Esophagus muscularis mucosa (tissue), 4 donors: Measurements from ENCODE around the gene INTS11. TPM values are rescaled to one million over a fixed set of nuclear protein-coding genes. Genes with fewer than 3 reads are reported as not detected.

Source experiments
- DNase-seq: peaks from one replicate; pipeline ENCODE4 v3.0.0-alpha.2; 2017; ENCODE audit errors: extremely low spot score
- H3K27ac ChIP-seq, 4 donors: fragments of 200-600 bp; sonication (generic); replicated peaks in 1 of 4; 1 replicate in 3 of 4; 2 replicates in 1 of 4; pipeline ENCODE4 v1.5.1; 2016 to 2019; ENCODE audit warnings: mild to moderate bottlenecking in 1 of 4
- H3K27me3 ChIP-seq, 4 donors: fragments of 200-600 bp; sonication (generic); one replicate each; pipeline versions ENCODE4 v1.5.1 to v1.6.0; 2016 to 2019
- H3K36me3 ChIP-seq, 4 donors: fragments of 200-600 bp; sonication (generic); one replicate each; pipeline ENCODE4 v1.5.1; 2016 to 2019
- H3K4me1 ChIP-seq, 4 donors: fragments of 200-600 bp; sonication (generic); one replicate each; pipeline ENCODE4 v1.5.1; 2016 to 2019
- H3K4me3 ChIP-seq, 4 donors: fragments of 200-600 bp; sonication (generic); 1 replicate in 2 of 4; 2 replicates in 2 of 4; pipeline ENCODE4 v1.5.1; 2016 to 2019; ENCODE audit warnings: mild to moderate bottlenecking in 4 of 4, moderate library complexity in 1 of 4
- H3K9me3 ChIP-seq, 4 donors: fragments of 200-600 bp; sonication (generic); 1 replicate in 3 of 4; 2 replicates in 1 of 4; pipeline ENCODE4 v1.5.1; 2016 to 2019
- CTCF ChIP-seq, 3 experiments: fragments of 200-600 bp in 2 of 3; fragments of 450-650 bp in 1 of 3; sonication (generic) in 2 of 3; IDR thresholded peaks; one replicate each; pipeline ENCODE4 v1.5.1; 2017 to 2019; ENCODE audit warnings: antibody characterized with exemption in 3 of 3, mild to moderate bottlenecking in 2 of 3, moderate library complexity in 1 of 3
- EP300 ChIP-seq: sonication (generic); formaldehyde crosslinking; IDR thresholded peaks from one replicate; pipeline ENCODE4 v1.6.1; 2017; ENCODE audit warnings: antibody characterized with exemption
- POLR2A ChIP-seq: fragments of 450-650 bp; IDR thresholded peaks from one replicate; pipeline ENCODE4 v1.6.1; 2017; ENCODE audit warnings: antibody characterized with exemption, moderate library complexity, mild to moderate bottlenecking, low read depth
- POLR2AphosphoS5 ChIP-seq, 2 donors: sonication (generic); formaldehyde crosslinking; IDR thresholded peaks; one replicate each; pipeline ENCODE4 v1.6.1; 2017; ENCODE audit warnings: antibody characterized with exemption in 2 of 2
- WGBS: methylation state at CpG from one replicate; pipeline ENCODE4 v1.1.5; 2018; 5-methylcytosine and 5-hydroxymethylcytosine counted together
- intact Hi-C: fragments of 100-400 bp; cut with DNase I; formaldehyde crosslinking; loops from one replicate; pipeline ENCODE4 v1.15.1; 2023
- total RNA-seq, 4 donors: library from RNA; depleted of rRNA; stranded (reverse); fragments of >200 nt; gene quantifications; one replicate each; pipeline versions ENCODE4 v1.1.0 to v1.2.1, GENCODE V29; 2016

Gene INTS11
- total RNA-seq, 4 donors from 2014 or later, result 75.9 to 121 (median 87.8) TPM

DNA sequence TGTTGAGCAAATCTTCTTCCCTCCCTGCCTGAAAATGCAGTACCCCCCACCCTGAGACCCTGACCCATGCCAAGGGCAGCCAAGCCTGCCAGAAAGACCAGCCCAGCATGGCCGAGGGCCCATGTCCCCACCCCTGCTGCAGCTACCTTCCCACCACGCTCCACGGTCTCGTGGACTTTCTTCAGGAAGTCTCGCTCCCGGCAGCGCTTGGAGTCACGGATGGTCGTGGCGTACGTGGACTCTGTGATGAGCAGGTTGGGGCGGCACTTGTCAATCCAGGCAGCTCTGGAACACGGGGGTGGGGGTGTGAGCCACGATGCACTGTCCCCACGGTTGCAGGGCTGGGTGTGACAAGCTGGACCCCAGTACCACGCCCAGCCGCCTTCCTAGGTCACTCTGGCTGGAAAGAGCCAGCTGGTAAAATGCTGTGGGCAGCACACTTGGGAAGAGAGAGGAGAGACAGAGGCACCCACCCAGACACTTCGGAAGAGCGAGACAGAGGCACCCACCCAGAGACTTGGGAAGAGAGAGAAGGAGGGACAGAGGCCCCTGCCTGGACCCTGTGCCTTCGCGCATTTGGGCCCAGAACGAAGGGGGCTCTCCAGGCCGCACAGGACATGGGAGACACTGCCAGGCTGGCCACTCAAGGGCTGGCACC lies 9.7 kb downstream of the INTS11 start:
- WGBS, result 83% methylated on average over 15 of the region's 23 CpGs
- Histone ChIP-seq H3K27ac (peak overlapping the region; percentile 53 to 84 (median 82)), H3K27me3 (no peaks in the 10 kb centered on the region), H3K36me3 (peaks cover 43 to 80% (median 71%) of the 10 kb centered on the region in 4 donors), H3K9me3 (no peaks in the 10 kb centered on the region), H3K4me1 (peaks cover 15 to 60% (median 54%) of the 10 kb centered on the region in 4 donors), H3K4me3 (no peak overlapping the region)
- DNase-seq, result no peak
- intact Hi-C loops, result no loop called here
- TF ChIP-seq EP300 (no peak), POLR2AphosphoS5 (IDR thresholded peaks at IDR 0.05) (no peak), POLR2A (no peak), CTCF (IDR thresholded peaks at IDR 0.05) (no peak)

DNA sequence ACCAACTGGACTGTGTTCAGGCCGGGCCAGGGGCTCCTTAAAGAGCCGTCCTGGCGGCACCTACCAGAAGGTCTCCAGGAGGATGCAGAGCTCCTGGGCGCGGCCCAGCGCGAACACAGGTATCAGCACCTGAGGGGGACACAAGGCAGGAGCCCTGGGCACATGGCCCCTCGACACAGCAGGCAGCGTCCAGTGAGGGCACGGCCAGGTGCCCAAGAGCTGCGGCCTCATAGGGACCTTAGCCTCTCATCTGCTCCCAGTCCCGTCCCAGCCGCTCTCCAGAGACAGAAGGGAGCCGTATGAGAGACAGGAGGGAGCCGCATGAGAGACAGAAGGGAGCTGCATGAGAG lies 10.2 kb downstream of the INTS11 start:
- Histone ChIP-seq H3K27me3 (no peaks in the 10 kb centered on the region), H3K4me3 (no peak overlapping the region), H3K9me3 (no peaks in the 10 kb centered on the region), H3K4me1 (peaks cover 20 to 60% (median 54%) of the 10 kb centered on the region in 4 donors), H3K27ac (peak overlapping the region in 1 of 4 donors; percentile 53), H3K36me3 (peaks cover 43 to 76% (median 65%) of the 10 kb centered on the region in 4 donors)
- no peak for DNase-seq
- 92% methylated on average over 11 of the region's 15 CpGs for WGBS
- no peak for TF ChIP-seq POLR2AphosphoS5 (IDR thresholded peaks at IDR 0.05)
- TF ChIP-seq EP300, result no peak
- no peak for TF ChIP-seq POLR2A
- TF ChIP-seq CTCF (IDR thresholded peaks at IDR 0.05), result no peak
- intact Hi-C loops, result no loop called here

GRCh38 chr1:1313500-1314236 lies 10.8 kb downstream of the INTS11 start:
- WGBS, result 91% methylated on average over 35 of the region's 37 CpGs
- Histone ChIP-seq H3K9me3 (no peaks in the 10 kb centered on the region), H3K27me3 (no peaks in the 10 kb centered on the region), H3K27ac (no peak overlapping the region), H3K36me3 (peaks cover 43 to 71% (median 60%) of the 10 kb centered on the region in 4 donors), H3K4me1 (peaks cover 18 to 60% (median 54%) of the 10 kb centered on the region in 4 donors), H3K4me3 (no peak overlapping the region)
- intact Hi-C loops, result no loop called here
- DNase-seq, result no peak
- TF ChIP-seq EP300, result no peak
- TF ChIP-seq CTCF (IDR thresholded peaks at IDR 0.05), result no peak
- TF ChIP-seq POLR2A, result no peak
- TF ChIP-seq POLR2AphosphoS5 (IDR thresholded peaks at IDR 0.05), result no peak

DNA sequence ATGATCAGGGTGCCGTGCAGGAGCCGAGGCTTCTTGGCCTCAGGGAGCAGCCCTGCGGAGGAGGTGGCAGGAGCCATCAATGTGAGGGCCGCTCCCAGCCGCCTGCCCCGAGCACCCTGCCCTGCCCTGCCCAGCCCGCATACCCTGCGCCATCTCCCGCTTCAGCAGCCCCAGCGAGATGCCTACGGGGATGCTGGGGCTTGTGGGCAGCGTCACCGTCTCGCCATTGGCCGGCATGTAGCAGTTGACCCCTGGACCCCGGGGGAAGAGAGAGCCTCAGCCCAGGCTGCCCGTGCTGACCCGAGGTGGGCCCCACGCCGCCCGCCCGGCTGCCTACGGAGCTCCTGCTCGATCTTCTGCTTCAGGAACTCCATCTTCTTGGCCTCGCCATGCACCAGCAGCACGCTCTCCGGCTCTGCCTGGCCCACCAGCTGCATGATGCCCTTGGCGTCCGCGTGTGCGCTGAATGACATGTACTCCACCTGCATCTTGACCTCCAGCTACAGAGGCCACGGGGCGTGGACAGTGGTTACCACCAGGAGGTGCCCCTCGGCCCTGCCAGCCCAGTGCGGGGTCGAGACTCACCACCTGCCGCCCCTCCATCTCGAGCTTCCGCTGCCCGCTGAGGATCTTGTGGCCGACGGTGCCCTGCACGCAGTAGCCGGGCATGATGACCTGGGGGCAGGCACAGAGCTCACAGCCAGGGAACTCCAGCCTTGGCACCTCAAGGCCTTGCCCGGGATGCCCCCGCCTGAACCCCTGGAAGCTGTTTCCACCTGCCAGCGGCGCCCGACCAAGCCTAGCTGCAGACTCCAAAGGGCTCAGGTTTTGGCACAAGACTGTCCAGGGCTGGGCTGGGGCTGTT lies 11.8 kb downstream of the INTS11 start:
- no peak overlapping the region for H3K4me3 ChIP-seq
- DNase-seq, result no peak
- H3K27ac ChIP-seq, result no peak overlapping the region
- H3K27me3 ChIP-seq, result no peaks in the 10 kb centered on the region
- WGBS, result 89% methylated on average over 30 of the region's 49 CpGs
- TF ChIP-seq EP300 (no peak), POLR2A (no peak), CTCF (IDR thresholded peaks at IDR 0.05) (no peak), POLR2AphosphoS5 (IDR thresholded peaks at IDR 0.05) (no peak)
- H3K36me3 ChIP-seq, result peaks cover 43 to 71% (median 60%) of the 10 kb centered on the region in 4 donors
- no peaks in the 10 kb centered on the region for H3K9me3 ChIP-seq
- peaks cover 14 to 50% (median 46%) of the 10 kb centered on the region in 4 donors for H3K4me1 ChIP-seq
- intact Hi-C loops, result no loop called here
